GM21390 (cell line): Measurements from ENCODE around the gene ATP9A.
A peak's percentile ranks its signal among the peaks of the same experiment; 100 is the strongest.

ENCODE experiments used
- ATAC-seq: cut with Tn5 transposase; IDR thresholded peaks from one replicate; pipeline ENCODE4 v1.9.1; 2021; ENCODE audit not compliant: unreplicated experiment

The ATP9A gene

GRCh38 chr20:51608061-51608460, 160.1 kb downstream of the ATP9A start:
- ATAC-seq: no peak

GRCh38 chr20:51607170-51607569, 161.0 kb downstream of the ATP9A start:
- no peak for ATAC-seq

- ATAC-seq: no peak
Observed at GRCh38 chr20:51604851-51605250, 163.3 kb downstream of the ATP9A start.

- no peak for ATAC-seq
Observed at GRCh38 chr20:51602131-51602530, 166.1 kb downstream of the ATP9A start.

- no peak for ATAC-seq
Observed at GRCh38 chr20:51600950-51601349, 167.2 kb downstream of the ATP9A start.

GRCh38 chr20:51600016-51600420, 168.2 kb downstream of the ATP9A start:
- ATAC-seq: no peak

GRCh38 chr20:51598556-51598955, 169.6 kb downstream of the ATP9A start:
- no peak for ATAC-seq

GRCh38 chr20:51597389-51598231, 170.6 kb downstream of the ATP9A start:
- no peak for ATAC-seq

- ATAC-seq: no peak
Observed at GRCh38 chr20:51596668-51597388, 171.4 kb downstream of the ATP9A start.

GRCh38 chr20:51595744-51596143, 172.4 kb downstream of the ATP9A start:
- no peak for ATAC-seq

- peak; percentile 84 for ATAC-seq
Observed at GRCh38 chr20:51595058-51595532, 173.1 kb downstream of the ATP9A start.

GRCh38 chr20:51594236-51595057, 173.7 kb downstream of the ATP9A start:
- ATAC-seq: no peak

GRCh38 chr20:51593584-51593983, 174.6 kb downstream of the ATP9A start:
- no peak for ATAC-seq

GRCh38 chr20:51592564-51592963, 175.6 kb downstream of the ATP9A start:
- ATAC-seq: no peak

GRCh38 chr20:51591871-51592270, 176.3 kb downstream of the ATP9A start:
- no peak for ATAC-seq

- no peak for ATAC-seq
Observed at GRCh38 chr20:51588762-51589161, 179.4 kb downstream of the ATP9A start.

- ATAC-seq: no peak
Observed at GRCh38 chr20:51587145-51587544, 181.0 kb downstream of the ATP9A start.

- no peak for ATAC-seq
Observed at GRCh38 chr20:51586005-51586440, 182.2 kb downstream of the ATP9A start.

- ATAC-seq: no peak
Observed at GRCh38 chr20:51585148-51585547, 183.0 kb downstream of the ATP9A start.

- ATAC-seq: no peak
Observed at GRCh38 chr20:51584737-51585136, 183.5 kb downstream of the ATP9A start.

GRCh38 chr20:51584116-51584515, 184.1 kb downstream of the ATP9A start:
- no peak for ATAC-seq
